GOT3 (cell line): ENCODE measurements around the gene ZBTB7B.

Experiments used
- DNase-seq: peaks from one replicate; lab custom pipeline; 2025; ENCODE audit warnings: mixed read lengths; lab: John Stamatoyannopoulos, UW

ZBTB7B gene

GRCh38 chr1:155017041-155017945 lies 14.7 kb downstream of the ZBTB7B start:
- peak; percentile 56 for DNase-seq

GRCh38 chr1:155017946-155018316 lies 15.3 kb downstream of the ZBTB7B start:
- DNase-seq, result no peak

- DNase-seq, result no peak
Measured at GRCh38 chr1:155018617-155019348, 16.2 kb downstream of the ZBTB7B start.

- no peak for DNase-seq
Measured at GRCh38 chr1:155019377-155020245, 17.0 kb downstream of the ZBTB7B start.

- DNase-seq, result no peak
Measured at GRCh38 chr1:155022136-155022926, 19.7 kb downstream of the ZBTB7B start.

GRCh38 chr1:155022927-155023236 lies 20.3 kb downstream of the ZBTB7B start:
- DNase-seq, result no peak

- DNase-seq, result no peak
Measured at GRCh38 chr1:155023627-155024026, 21.0 kb downstream of the ZBTB7B start.

- no peak for DNase-seq
Measured at GRCh38 chr1:155024315-155024714, 21.7 kb downstream of the ZBTB7B start.

GRCh38 chr1:155026154-155026553 lies 23.6 kb downstream of the ZBTB7B start:
- DNase-seq, result no peak

- DNase-seq, result no peak
Measured at GRCh38 chr1:155026588-155026987, 24.0 kb downstream of the ZBTB7B start.

GRCh38 chr1:155029513-155030242 lies 27.1 kb downstream of the ZBTB7B start:
- DNase-seq, result no peak

- no peak for DNase-seq
Measured at GRCh38 chr1:155030243-155030795, 27.7 kb downstream of the ZBTB7B start.

GRCh38 chr1:155030899-155031298 lies 28.3 kb downstream of the ZBTB7B start:
- no peak for DNase-seq

- no peak for DNase-seq
Measured at GRCh38 chr1:155032886-155033285, 30.3 kb downstream of the ZBTB7B start.

- DNase-seq, result no peak
Measured at GRCh38 chr1:155033524-155033923, 30.9 kb downstream of the ZBTB7B start, which contains the start of the genes DCST1 and DCST2. Gene DCST1, plus strand, starts transcription at chr1:155033824. Its CDS starts 213 bp downstream, at chr1:155034037. Gene DCST2, minus strand, starts transcription at chr1:155033781. Its CDS starts 80 bp downstream, at chr1:155033701.

- no peak for DNase-seq
Measured at GRCh38 chr1:155034318-155035208, 32.0 kb downstream of the ZBTB7B start.

- no peak for DNase-seq
Measured at GRCh38 chr1:155035936-155036335, 33.3 kb downstream of the ZBTB7B start.

- no peak for DNase-seq
Measured at GRCh38 chr1:155037043-155037442, 34.4 kb downstream of the ZBTB7B start.

GRCh38 chr1:155037851-155038441 lies 35.3 kb downstream of the ZBTB7B start:
- no peak for DNase-seq
